ENCODE measurements around the gene SERTAD2.

The SERTAD2 gene

DNA sequence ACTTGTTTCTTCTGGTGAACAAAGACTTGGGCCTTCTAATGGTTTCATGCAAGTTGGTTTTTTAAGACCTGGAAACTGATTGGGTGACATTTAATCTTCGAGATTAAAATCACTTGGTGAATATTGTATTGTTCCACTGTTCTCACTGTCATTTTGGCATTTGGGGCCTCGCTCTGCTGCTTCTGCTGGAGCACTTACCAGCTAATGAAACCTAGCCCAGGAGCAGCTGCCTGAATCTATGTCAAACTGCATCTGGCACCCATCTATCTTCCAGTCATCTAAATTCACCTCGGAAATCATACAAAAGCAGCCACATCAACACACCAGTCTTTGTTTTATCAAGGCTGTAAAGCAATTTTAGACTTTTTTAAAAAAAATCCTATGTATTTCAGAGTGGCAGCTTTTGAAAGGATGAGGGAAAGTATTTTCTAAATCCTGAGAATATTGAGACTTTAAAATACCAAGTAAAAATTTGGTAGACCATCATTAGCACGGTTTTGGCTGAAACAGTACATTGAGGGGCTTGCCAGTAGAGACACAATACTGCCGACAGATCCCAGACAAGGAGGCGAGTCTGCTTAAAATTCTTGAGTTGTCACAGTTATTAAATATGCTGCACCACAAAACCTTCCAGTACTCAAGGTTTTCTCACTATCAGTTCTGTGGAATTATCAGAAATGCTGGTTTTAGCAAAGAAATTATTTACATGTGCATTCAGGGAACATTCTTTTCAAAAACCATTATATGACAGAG is 26.1 kb upstream of the SERTAD2 start:
- no peak for TF ChIP-seq SIN3A (IDR thresholded peaks at IDR 0.05; ENCODE audit: borderline replicate concordance, insufficient read depth, low read length)
- no peak for TF ChIP-seq TAF1 (IDR thresholded peaks at IDR 0.05; ENCODE audit: borderline replicate concordance, insufficient read depth, low read length)
- TF ChIP-seq FOXP2 (optimal IDR thresholded peaks at IDR 0.05; ENCODE audit: borderline replicate concordance, extremely low read depth, extremely low read length, insufficient read depth), result no peak
- no peak for TF ChIP-seq POLR2AphosphoS5 (IDR thresholded peaks at IDR 0.05; ENCODE audit: low read depth, low read length)
- TF ChIP-seq, protein P1, sequence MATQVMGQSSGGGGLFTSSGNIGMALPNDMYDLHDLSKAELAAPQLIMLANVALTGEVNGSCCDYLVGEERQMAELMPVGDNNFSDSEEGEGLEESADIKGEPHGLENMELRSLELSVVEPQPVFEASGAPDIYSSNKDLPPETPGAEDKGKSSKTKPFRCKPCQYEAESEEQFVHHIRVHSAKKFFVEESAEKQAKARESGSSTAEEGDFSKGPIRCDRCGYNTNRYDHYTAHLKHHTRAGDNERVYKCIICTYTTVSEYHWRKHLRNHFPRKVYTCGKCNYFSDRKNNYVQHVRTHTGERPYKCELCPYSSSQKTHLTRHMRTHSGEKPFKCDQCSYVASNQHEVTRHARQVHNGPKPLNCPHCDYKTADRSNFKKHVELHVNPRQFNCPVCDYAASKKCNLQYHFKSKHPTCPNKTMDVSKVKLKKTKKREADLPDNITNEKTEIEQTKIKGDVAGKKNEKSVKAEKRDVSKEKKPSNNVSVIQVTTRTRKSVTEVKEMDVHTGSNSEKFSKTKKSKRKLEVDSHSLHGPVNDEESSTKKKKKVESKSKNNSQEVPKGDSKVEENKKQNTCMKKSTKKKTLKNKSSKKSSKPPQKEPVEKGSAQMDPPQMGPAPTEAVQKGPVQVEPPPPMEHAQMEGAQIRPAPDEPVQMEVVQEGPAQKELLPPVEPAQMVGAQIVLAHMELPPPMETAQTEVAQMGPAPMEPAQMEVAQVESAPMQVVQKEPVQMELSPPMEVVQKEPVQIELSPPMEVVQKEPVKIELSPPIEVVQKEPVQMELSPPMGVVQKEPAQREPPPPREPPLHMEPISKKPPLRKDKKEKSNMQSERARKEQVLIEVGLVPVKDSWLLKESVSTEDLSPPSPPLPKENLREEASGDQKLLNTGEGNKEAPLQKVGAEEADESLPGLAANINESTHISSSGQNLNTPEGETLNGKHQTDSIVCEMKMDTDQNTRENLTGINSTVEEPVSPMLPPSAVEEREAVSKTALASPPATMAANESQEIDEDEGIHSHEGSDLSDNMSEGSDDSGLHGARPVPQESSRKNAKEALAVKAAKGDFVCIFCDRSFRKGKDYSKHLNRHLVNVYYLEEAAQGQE (IDR thresholded peaks at IDR 0.05; ENCODE audit: insufficient read depth in 1 of 2, low read depth in 2 of 2, low read length in 2 of 2), result no peak

DNA sequence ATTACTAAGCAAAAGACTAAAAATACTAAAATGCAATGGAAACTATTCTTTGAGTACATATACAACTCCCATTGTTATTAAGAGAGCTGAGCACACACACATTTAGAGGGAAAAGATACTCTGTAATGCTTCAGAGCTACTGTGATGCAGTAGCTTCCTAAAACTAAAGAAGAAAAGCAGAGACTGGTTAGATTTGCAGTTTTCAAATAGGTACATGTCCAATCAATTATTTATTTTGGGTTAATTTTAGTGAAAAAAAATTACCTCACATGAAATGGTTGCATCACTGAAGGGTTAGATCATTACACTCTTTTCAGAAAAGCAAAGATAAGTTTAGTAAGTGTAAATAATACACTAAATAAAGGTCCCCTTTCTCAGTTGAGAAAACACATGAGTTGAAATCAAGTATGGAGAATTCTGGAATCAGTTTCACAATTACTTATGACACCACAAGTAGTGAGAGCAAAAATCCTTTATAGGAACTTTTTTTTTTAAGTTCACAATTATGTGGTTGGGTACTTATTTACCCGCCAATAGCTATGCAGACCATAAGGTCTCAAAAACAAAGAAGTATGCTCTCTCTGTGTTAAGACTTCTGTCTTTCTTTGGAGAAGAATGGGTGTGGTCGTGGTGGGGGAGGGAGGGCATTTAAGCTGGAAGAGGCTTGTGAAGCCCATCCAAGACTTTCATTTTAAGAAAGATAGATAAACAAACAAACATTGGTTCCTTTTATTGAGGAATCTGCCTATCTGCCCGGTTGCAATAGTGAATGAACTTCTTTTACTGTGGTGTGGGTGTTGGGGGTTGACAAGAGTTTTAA is 25.3 kb upstream of the SERTAD2 start:
- TF ChIP-seq FOXP2 (optimal IDR thresholded peaks at IDR 0.05; ENCODE audit: borderline replicate concordance, extremely low read depth, extremely low read length, insufficient read depth) (no peak), TAF1 (IDR thresholded peaks at IDR 0.05; ENCODE audit: borderline replicate concordance, insufficient read depth, low read length) (no peak), SIN3A (IDR thresholded peaks at IDR 0.05; ENCODE audit: borderline replicate concordance, insufficient read depth, low read length) (no peak), POLR2AphosphoS5 (IDR thresholded peaks at IDR 0.05; ENCODE audit: low read depth, low read length) (no peak)
- TF ChIP-seq, protein P1 (IDR thresholded peaks at IDR 0.05; ENCODE audit: insufficient read depth in 1 of 2, low read depth in 2 of 2, low read length in 2 of 2), result no peak

GRCh38 chr2:64677530-64677929 is 23.8 kb upstream of the SERTAD2 start:
- no peak for TF ChIP-seq SIN3A (IDR thresholded peaks at IDR 0.05; ENCODE audit: borderline replicate concordance, insufficient read depth, low read length)
- TF ChIP-seq FOXP2 (optimal IDR thresholded peaks at IDR 0.05; ENCODE audit: borderline replicate concordance, extremely low read depth, extremely low read length, insufficient read depth), result no peak
- TF ChIP-seq POLR2AphosphoS5 (IDR thresholded peaks at IDR 0.05; ENCODE audit: low read depth, low read length), result no peak
- TF ChIP-seq, protein P1 (IDR thresholded peaks at IDR 0.05; ENCODE audit: insufficient read depth in 1 of 2, low read depth in 2 of 2, low read length in 2 of 2), result no peak
- no peak for TF ChIP-seq TAF1 (IDR thresholded peaks at IDR 0.05; ENCODE audit: borderline replicate concordance, insufficient read depth, low read length)

DNA sequence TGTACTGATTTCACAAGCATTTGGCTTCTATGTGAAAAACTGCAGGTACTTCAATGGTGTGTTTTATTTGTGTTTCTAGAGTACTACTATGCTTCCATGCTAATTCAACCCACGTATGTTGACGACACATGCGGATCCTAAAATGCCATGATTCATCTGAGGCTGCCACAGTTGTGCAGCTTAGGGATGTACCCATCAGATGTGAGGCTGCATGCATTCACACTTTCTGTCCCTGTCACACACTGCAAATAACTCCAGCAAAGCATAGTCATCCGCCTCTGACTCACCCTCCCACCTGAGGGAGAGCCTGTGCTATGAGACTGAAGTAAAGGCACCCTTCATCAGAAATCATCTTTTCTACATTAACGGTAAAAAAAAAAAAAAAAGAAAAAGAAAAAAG is 22.1 kb upstream of the SERTAD2 start:
- no peak for TF ChIP-seq SIN3A (IDR thresholded peaks at IDR 0.05; ENCODE audit: borderline replicate concordance, insufficient read depth, low read length)
- no peak for TF ChIP-seq POLR2AphosphoS5 (IDR thresholded peaks at IDR 0.05; ENCODE audit: low read depth, low read length)
- no peak for TF ChIP-seq FOXP2 (optimal IDR thresholded peaks at IDR 0.05; ENCODE audit: borderline replicate concordance, extremely low read depth, extremely low read length, insufficient read depth)

GRCh38 chr2:64672708-64673107 is 19.0 kb upstream of the SERTAD2 start:
- TF ChIP-seq TAF1 (IDR thresholded peaks at IDR 0.05; ENCODE audit: borderline replicate concordance, insufficient read depth, low read length), result no peak
- TF ChIP-seq FOXP2 (optimal IDR thresholded peaks at IDR 0.05; ENCODE audit: borderline replicate concordance, extremely low read depth, extremely low read length, insufficient read depth), result no peak
- no peak for TF ChIP-seq SIN3A (IDR thresholded peaks at IDR 0.05; ENCODE audit: borderline replicate concordance, insufficient read depth, low read length)
- TF ChIP-seq POLR2AphosphoS5 (IDR thresholded peaks at IDR 0.05; ENCODE audit: low read depth, low read length), result no peak
- TF ChIP-seq, protein P1 (IDR thresholded peaks at IDR 0.05; ENCODE audit: insufficient read depth in 1 of 2, low read depth in 2 of 2, low read length in 2 of 2), result no peak

All from PFSK-1 (cell line).